Measurements from ENCODE around the gene OR52I2. TPM values are rescaled to one million over a fixed set of nuclear protein-coding genes. Genes with fewer than 3 reads are reported as not detected.

Gene OR52I2
- total RNA-seq, 2 donors from 2014 or later, result not detected

DNA sequence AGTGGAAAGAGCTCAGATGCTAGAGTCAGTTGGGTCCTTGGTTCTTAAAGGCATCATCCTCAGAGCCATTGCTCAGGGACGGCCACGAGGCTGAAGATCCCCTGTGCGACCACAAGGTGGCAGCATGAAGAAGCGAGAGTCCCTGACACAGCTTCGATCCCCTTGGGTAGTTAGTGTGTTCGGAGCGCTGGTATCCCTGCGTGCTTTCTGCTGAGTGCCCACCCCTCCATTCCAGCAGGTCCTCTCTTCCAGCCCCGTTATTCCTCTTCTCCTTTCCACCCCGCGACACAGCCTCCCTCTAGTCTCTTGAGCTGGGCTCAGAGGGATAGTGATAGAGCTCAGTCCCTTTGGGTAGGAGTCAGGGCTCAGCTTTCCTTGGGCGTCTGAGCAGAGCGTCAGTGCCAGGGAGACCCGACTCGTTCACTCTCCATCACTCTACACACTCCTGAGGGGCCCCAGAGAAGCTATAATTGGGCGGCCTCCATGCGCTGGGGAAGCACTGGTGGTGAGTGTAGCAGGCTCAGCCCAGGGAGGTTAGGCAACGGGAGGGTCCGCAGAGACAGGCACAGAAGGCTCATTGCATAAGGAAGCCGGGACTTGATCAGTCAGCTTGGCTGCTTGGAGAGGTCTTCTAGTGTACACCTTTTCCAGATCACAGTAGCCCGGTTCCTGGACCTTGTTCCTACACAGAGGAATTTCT, 55.6 kb downstream of the OR52I2 start, which contains the start of gene OR51D1:
Gene OR51D1, plus strand, starts transcription at position 516 of the 700 bp plus-strand sequence. CDS start 2,314 bp downstream, outside the sequence.
- Mint-ChIP-seq H3K9me3 (no peaks in the 10 kb centered on the region), H3K4me1 (no peaks in the 10 kb centered on the region), H3K27ac (no peak within 1 kb of the TSS), H3K36me3 (ENCODE audit: low read depth) (no peaks in the 10 kb centered on the region), H3K27me3 (peaks cover 11% of the 10 kb centered on the region), H3K4me3 (no peak within 1 kb of the TSS)
- ATAC-seq (replicated peaks), result peak; percentile 83

DNA sequence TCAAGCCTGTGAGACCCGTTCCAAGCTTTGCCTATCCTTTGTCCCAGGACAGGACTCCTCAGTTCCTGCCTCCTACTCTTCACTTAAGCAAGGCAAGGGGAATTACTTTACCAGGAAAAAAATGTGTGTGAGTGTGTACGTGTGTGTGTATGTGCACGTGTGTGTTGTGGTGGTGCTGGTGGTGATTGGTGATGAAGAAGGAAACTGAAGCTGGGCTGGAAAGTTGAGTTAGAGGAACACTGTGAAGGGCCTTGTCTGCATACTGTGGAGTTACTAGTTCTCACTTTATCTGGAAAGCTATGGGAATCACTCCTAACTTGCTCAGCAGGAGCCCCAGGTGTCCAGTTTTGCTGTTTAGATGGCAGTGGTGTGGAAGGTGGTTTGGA, 56.1 kb downstream of the OR52I2 start:
- Mint-ChIP-seq H3K36me3 (ENCODE audit: low read depth) (no peaks in the 10 kb centered on the region), H3K9me3 (no peaks in the 10 kb centered on the region), H3K4me1 (no peaks in the 10 kb centered on the region), H3K27ac (no peak overlapping the region), H3K4me3 (no peak overlapping the region), H3K27me3 (peaks cover 15% of the 10 kb centered on the region)
- no peak for ATAC-seq (replicated peaks)

DNA sequence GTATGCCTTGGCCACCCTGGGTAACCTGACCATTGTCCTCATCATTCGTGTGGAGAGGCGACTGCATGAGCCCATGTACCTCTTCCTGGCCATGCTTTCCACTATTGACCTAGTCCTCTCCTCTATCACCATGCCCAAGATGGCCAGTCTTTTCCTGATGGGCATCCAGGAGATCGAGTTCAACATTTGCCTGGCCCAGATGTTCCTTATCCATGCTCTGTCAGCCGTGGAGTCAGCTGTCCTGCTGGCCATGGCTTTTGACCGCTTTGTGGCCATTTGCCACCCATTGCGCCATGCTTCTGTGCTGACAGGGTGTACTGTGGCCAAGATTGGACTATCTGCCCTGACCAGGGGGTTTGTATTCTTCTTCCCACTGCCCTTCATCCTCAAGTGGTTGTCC, 58.4 kb downstream of the OR52I2 start:
- no peaks in the 10 kb centered on the region for H3K9me3 Mint-ChIP-seq
- H3K4me3 Mint-ChIP-seq, result no peak overlapping the region
- H3K4me1 Mint-ChIP-seq, result no peaks in the 10 kb centered on the region
- H3K36me3 Mint-ChIP-seq (ENCODE audit: low read depth), result no peaks in the 10 kb centered on the region
- H3K27ac Mint-ChIP-seq, result no peak overlapping the region
- ATAC-seq (replicated peaks), result no peak
- peaks cover 27% of the 10 kb centered on the region for H3K27me3 Mint-ChIP-seq

DNA sequence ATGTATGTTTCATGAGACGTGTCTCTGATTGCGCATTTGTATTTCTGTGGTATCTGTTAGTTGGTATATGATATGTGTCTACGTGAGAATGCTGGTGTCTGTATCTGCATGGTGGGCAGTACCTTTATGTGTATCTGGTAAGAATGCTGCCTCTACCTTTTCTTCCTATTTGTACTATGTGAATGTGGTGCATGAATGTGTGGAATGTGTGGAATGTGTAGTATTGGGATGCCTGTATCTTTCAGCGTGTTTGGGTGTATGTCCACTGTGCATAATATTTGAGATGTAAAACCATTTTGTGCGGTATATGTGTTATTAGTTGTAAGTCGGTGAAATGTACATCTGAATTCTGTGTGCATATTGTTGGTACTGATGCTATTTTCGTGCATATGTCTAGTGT, 60.0 kb downstream of the OR52I2 start:
- Mint-ChIP-seq H3K27ac (no peak overlapping the region), H3K36me3 (ENCODE audit: low read depth) (no peaks in the 10 kb centered on the region), H3K27me3 (peaks cover 33% of the 10 kb centered on the region), H3K4me3 (no peak overlapping the region), H3K4me1 (no peaks in the 10 kb centered on the region), H3K9me3 (no peaks in the 10 kb centered on the region)
- ATAC-seq (replicated peaks), result no peak

DNA sequence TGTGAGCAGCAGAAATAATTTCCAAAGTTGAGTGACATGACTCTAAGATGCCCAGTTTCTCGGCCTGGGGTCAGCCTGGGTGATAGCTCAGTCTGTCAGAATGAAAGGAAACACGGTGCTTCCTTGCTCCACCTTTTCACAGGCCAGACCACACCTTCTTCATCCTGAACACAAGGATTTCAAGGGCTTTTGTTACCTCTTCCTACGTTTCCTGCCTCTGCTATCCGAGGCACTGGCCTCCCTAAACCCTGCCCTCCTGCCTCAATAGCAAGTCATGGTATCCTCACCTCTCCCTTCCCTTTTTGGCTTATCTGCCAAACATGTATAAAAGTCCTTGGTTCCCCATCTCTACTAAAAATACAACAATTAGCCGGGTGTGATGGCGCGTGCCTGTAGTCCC, 60.5 kb downstream of the OR52I2 start:
- H3K27ac Mint-ChIP-seq, result no peak overlapping the region
- H3K4me1 Mint-ChIP-seq, result no peaks in the 10 kb centered on the region
- H3K36me3 Mint-ChIP-seq (ENCODE audit: low read depth), result no peaks in the 10 kb centered on the region
- H3K4me3 Mint-ChIP-seq, result no peak overlapping the region
- H3K9me3 Mint-ChIP-seq, result no peaks in the 10 kb centered on the region
- no peak for ATAC-seq (replicated peaks)
- peaks cover 33% of the 10 kb centered on the region for H3K27me3 Mint-ChIP-seq

Other genes starting within 250 kb of the OR52I2 start
- gene OR52B4, start 213.4 kb upstream of the OR52I2 start, total RNA-seq, result not detected
- gene TRIM21, start 188.0 kb upstream of the OR52I2 start, total RNA-seq, result 10 to 100 TPM; 26.5 to 36.0 TPM
- not detected for gene OR52K2, start 132.4 kb upstream of the OR52I2 start, total RNA-seq
- under 1 TPM in 1 of 2 donors, not detected in 1; 0.05 TPM for gene OR52K1, start 99.1 kb upstream of the OR52I2 start, total RNA-seq
- not detected for gene OR52M1, start 36.6 kb upstream of the OR52I2 start, total RNA-seq
- under 1 TPM in 1 of 2 donors, not detected in 1; 0.13 TPM for gene OR52I1, start 12.3 kb downstream of the OR52I2 start, total RNA-seq
- gene TRIM68, start 26.5 kb downstream of the OR52I2 start, total RNA-seq, result 1 to 10 TPM; 5.3 to 7.9 TPM
- gene OR51D1, start 55.7 kb downstream of the OR52I2 start, total RNA-seq, result not detected
- gene OR51E1, start 62.2 kb downstream of the OR52I2 start, total RNA-seq, result not detected
- gene OR51E2, start 116.1 kb downstream of the OR52I2 start, total RNA-seq, result not detected
- not detected for gene MMP26, start 123.0 kb downstream of the OR52I2 start, total RNA-seq
- not detected for gene OR51F1, start 188.2 kb downstream of the OR52I2 start, total RNA-seq
- gene OR52R1, start 222.6 kb downstream of the OR52I2 start, total RNA-seq, result not detected
- not detected for gene OR51F2, start 239.6 kb downstream of the OR52I2 start, total RNA-seq